ENCODE measurements around the gene B4GALNT3. TPM values are rescaled to one million over a fixed set of nuclear protein-coding genes. Genes with fewer than 3 reads are reported as not detected.

The B4GALNT3 gene
- total and polyA plus RNA-seq, 10 of the 15 experiments (the other 5 are each of a cell fraction or from before 2014, with no cell fraction given): 0.05 to 4.2 (median 2.7) TPM; not detected in 1

DNA sequence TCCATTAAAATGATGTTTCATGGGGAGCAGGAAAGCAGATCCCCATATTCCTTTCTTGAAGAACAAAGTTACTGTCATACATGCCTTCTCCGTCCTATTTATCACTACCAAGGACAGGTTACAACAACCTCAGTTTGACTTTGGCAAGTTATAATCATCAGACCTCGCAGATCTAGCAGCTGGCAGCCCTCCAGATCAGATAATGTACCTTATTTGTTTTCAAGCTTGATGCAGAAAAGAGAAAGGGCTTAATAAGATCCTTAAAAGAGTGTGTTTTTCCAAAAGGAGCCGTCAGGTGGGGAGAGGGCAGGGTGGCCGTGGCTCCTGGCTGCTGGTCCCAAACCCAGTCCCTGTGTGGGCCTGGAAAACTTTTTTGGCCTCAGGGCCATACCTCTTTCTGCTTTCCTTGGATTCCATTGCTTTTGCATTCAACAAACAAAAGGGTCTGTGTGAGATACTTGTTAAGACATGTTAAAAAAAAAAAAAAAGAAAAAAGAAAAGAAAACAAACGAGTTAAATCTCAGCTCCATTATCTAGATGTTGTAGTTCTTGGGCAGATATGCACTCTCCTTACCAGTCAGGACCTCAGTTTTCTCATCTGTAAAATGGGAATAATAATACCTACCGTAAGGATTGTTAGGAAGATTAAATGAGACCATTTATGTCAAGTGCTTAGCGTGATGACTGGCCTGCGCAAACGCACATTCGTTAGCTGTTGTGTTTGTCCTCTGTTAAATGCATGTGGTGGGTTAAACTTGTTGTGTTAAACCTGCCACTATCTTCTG is 64.6 kb downstream of the B4GALNT3 start:
- H3K4me2 ChIP-seq (ENCODE audit: control insufficient read depth, insufficient read depth): no peak overlapping the region
- no peak for ATAC-seq
- POLR2A ChIA-PET: no interaction called here

More for the DNA sequence above, 64.6 kb downstream of the B4GALNT3 start:
- WGBS (ENCODE audit: insufficient coverage, insufficient replicate concordance, low lambda C conversion rate, missing lambda C conversion rate): 55% methylated on average over 10 of the region's 10 CpGs
- H3K27ac ChIP-seq (ENCODE audit: control insufficient read depth, insufficient read depth): no peak overlapping the region
- in situ Hi-C loops (cut with MboI) (no loop called here), intact Hi-C loops (cut with micrococcal nuclease; ENCODE audit: unreplicated experiment) (no loop called here)
- no peak for TF ChIP-seq ZNF622 (IDR thresholded peaks at IDR 0.05)
- TF ChIP-seq, protein P1, sequence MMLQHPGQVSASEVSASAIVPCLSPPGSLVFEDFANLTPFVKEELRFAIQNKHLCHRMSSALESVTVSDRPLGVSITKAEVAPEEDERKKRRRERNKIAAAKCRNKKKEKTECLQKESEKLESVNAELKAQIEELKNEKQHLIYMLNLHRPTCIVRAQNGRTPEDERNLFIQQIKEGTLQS (IDR thresholded peaks at IDR 0.05; ENCODE audit: borderline replicate concordance, extremely low read depth, low read depth, low read length): no peak
- TF ChIP-seq IRF4 (IDR thresholded peaks at IDR 0.05; ENCODE audit: low read depth, low read length): no peak
- TF ChIP-seq ZNF217 (IDR thresholded peaks at IDR 0.05): no peak
- TF ChIP-seq, protein P2, sequence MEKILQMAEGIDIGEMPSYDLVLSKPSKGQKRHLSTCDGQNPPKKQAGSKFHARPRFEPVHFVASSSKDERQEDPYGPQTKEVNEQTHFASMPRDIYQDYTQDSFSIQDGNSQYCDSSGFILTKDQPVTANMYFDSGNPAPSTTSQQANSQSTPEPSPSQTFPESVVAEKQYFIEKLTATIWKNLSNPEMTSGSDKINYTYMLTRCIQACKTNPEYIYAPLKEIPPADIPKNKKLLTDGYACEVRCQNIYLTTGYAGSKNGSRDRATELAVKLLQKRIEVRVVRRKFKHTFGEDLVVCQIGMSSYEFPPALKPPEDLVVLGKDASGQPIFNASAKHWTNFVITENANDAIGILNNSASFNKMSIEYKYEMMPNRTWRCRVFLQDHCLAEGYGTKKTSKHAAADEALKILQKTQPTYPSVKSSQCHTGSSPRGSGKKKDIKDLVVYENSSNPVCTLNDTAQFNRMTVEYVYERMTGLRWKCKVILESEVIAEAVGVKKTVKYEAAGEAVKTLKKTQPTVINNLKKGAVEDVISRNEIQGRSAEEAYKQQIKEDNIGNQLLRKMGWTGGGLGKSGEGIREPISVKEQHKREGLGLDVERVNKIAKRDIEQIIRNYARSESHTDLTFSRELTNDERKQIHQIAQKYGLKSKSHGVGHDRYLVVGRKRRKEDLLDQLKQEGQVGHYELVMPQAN (conservative IDR thresholded peaks at IDR 0.05): no peak
- no peak for TF ChIP-seq SMC3 (IDR thresholded peaks at IDR 0.05; ENCODE audit: borderline replicate concordance, low read length)
- TF ChIP-seq YY1 (IDR thresholded peaks at IDR 0.05; ENCODE audit: low read depth, low read length): no peak
- TF ChIP-seq, protein P3, sequence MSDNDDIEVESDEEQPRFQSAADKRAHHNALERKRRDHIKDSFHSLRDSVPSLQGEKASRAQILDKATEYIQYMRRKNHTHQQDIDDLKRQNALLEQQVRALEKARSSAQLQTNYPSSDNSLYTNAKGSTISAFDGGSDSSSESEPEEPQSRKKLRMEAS (IDR thresholded peaks at IDR 0.05; ENCODE audit: low read depth, low read length): no peak
- no peak for TF ChIP-seq MTA3 (IDR thresholded peaks at IDR 0.05; ENCODE audit: borderline replicate concordance, low read length)
- TF ChIP-seq, protein P4, sequence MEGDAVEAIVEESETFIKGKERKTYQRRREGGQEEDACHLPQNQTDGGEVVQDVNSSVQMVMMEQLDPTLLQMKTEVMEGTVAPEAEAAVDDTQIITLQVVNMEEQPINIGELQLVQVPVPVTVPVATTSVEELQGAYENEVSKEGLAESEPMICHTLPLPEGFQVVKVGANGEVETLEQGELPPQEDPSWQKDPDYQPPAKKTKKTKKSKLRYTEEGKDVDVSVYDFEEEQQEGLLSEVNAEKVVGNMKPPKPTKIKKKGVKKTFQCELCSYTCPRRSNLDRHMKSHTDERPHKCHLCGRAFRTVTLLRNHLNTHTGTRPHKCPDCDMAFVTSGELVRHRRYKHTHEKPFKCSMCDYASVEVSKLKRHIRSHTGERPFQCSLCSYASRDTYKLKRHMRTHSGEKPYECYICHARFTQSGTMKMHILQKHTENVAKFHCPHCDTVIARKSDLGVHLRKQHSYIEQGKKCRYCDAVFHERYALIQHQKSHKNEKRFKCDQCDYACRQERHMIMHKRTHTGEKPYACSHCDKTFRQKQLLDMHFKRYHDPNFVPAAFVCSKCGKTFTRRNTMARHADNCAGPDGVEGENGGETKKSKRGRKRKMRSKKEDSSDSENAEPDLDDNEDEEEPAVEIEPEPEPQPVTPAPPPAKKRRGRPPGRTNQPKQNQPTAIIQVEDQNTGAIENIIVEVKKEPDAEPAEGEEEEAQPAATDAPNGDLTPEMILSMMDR (IDR thresholded peaks at IDR 0.05 in 2 of 3, conservative IDR thresholded peaks at IDR 0.05 in 1 of 3; ENCODE audit: control insufficient read depth in 2 of 3, extremely low read depth in 1 of 3, insufficient read depth in 1 of 3, low read depth in 3 of 3, low read length in 3 of 3): no peak
- no peak for TF ChIP-seq JUNB (IDR thresholded peaks at IDR 0.05)
- TF ChIP-seq LARP7 (IDR thresholded peaks at IDR 0.05): no peak
- TF ChIP-seq KAT2A (conservative IDR thresholded peaks at IDR 0.05; ENCODE audit: control insufficient read depth, low read depth, low read length): no peak
- no peak for TF ChIP-seq ASH2L (IDR thresholded peaks at IDR 0.05; ENCODE audit: borderline replicate concordance, low read depth)
- TF ChIP-seq KDM1A (IDR thresholded peaks at IDR 0.05; ENCODE audit: borderline replicate concordance): no peak
- no peak for TF ChIP-seq CBX5 (IDR thresholded peaks at IDR 0.05; ENCODE audit: low read depth)
- FAIRE-seq (peak; percentile 35), DNase-seq (ENCODE audit: low read depth, low spot score) (no peak)
- no peaks in the 10 kb centered on the region for H3K36me3 ChIP-seq (ENCODE audit: control insufficient read depth in 2 of 2, insufficient read depth in 2 of 2, low read length in 1 of 2)
- RAD21 ChIA-PET (ENCODE audit: unreplicated experiment): no interaction called here
- no TSS peak for BruUV-seq (replicated peaks)
- no peak overlapping the region for H2AFZ ChIP-seq (ENCODE audit: control insufficient read depth, low read depth, low read length)
- CTCF ChIA-PET: no interaction called here
- SMC1A ChIA-PET (ENCODE audit: uncharacterized antibody, unreplicated experiment): no interaction called here
- peaks cover 0 to 3% of the 10 kb centered on the region in 2 experiments; a peak in 2 of 4 replicates for H3K27me3 ChIP-seq (replicated peaks in 1 of 2; ENCODE audit: control insufficient read depth in 2 of 2, insufficient read depth in 2 of 2, low read length in 1 of 2)
- no peaks in the 10 kb centered on the region for H3K4me1 ChIP-seq (ENCODE audit: control insufficient read depth, insufficient read depth, low read length)
- H4K20me1 ChIP-seq (ENCODE audit: control insufficient read depth, insufficient read depth): no peaks in the 10 kb centered on the region
- no peak overlapping the region for H3K4me3 ChIP-seq
- H3K79me2 ChIP-seq (ENCODE audit: control insufficient read depth, insufficient read depth, low read length): no peaks in the 10 kb centered on the region
- no peak overlapping the region for H3K9ac ChIP-seq (ENCODE audit: control insufficient read depth, insufficient read depth, low read length)
- no peaks in the 10 kb centered on the region; the same call in 2 of the 3 replicates for H3K9me3 ChIP-seq (replicated peaks; ENCODE audit: control insufficient read depth, insufficient read depth, low read length)

Data from GM12878 (cell line).